ENCODE measurements around the gene CBX1. TPM values are rescaled to one million over a fixed set of nuclear protein-coding genes. Genes with fewer than 3 reads are reported as not detected.

CBX1 gene
- total and polyA plus RNA-seq, 10 of the 15 experiments (the other 5 are each of a cell fraction or from before 2014, with no cell fraction given) = 11.8 to 99.2 (median 43.5) TPM

DNA sequence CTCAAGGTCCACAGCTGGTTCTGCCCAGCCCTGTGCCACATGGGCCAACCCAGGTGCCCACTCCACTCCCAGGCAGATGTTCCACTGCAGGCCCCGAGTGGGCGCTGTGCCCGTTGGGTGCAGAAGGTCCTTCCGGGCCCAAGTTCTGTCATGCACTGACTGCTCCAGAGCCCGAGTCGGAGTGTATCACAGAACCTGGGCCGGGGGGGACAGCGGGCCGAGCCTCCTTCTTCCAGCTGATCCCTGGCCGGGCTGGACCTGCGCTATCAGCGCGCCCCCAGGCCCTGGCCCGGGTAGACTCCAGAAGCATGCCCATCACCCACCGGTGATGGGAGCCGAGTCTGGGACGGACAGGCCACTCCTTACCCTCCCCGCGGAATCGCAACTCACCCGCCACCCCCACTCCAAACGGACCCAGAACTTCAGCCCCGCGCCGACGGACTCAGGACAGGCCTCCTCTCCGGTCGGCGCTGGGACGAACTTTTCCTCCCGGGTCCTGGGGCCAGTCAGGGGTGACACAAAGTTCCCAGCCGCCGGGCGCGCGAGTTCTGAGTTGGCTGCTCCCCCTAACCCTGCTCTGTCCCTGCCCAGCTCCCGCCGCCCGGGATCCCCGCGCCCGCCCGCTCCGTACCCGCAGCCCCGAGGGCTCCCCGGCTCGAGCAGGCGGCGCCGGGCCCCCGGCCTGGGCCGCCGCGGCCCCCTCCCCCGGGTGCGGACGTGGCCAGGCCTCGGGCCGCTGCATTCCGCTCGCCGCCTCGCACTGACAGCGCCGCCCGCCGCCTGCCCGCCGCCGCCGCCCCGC, 64.0 kb downstream of the CBX1 start, which contains the start of gene COPZ2 (continued):
- TF ChIP-seq, protein P1, sequence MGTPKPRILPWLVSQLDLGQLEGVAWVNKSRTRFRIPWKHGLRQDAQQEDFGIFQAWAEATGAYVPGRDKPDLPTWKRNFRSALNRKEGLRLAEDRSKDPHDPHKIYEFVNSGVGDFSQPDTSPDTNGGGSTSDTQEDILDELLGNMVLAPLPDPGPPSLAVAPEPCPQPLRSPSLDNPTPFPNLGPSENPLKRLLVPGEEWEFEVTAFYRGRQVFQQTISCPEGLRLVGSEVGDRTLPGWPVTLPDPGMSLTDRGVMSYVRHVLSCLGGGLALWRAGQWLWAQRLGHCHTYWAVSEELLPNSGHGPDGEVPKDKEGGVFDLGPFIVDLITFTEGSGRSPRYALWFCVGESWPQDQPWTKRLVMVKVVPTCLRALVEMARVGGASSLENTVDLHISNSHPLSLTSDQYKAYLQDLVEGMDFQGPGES (IDR thresholded peaks at IDR 0.05) = no peak
- TF ChIP-seq SMAD5 (IDR thresholded peaks at IDR 0.05; ENCODE audit: low read depth) (no peak), SRF (IDR thresholded peaks at IDR 0.05; ENCODE audit: low read depth in 2 of 2, low read length in 2 of 2) (no peak), PAX8 (IDR thresholded peaks at IDR 0.05) (no peak), BHLHE40 (IDR thresholded peaks at IDR 0.05; ENCODE audit: borderline replicate concordance in 1 of 2, low read depth in 2 of 2, low read length in 1 of 2) (0 out of 4 replicates have a peak, but pooled peaks of 1 of the 2 experiments have one; percentile 5), BRCA1 (IDR thresholded peaks at IDR 0.05; ENCODE audit: low read depth, low read length) (0 out of 2 replicates have a peak, but pooled peaks have one; percentile 11), FOS (IDR thresholded peaks at IDR 0.05; ENCODE audit: borderline replicate concordance, extremely low read depth, insufficient read length) (no peak), CHD2 (IDR thresholded peaks at IDR 0.05; ENCODE audit: borderline replicate concordance, low read depth, low read length) (peak; percentile 33; the same call in 1 of the 2 replicates), KDM1A (IDR thresholded peaks at IDR 0.05; ENCODE audit: borderline replicate concordance) (no peak), SIN3A (IDR thresholded peaks at IDR 0.05; ENCODE audit: low read depth, low read length) (peak; percentile 45; the same call in 1 of the 2 replicates), WRNIP1 (IDR thresholded peaks at IDR 0.05; ENCODE audit: borderline replicate concordance, low read depth, low read length) (no peak), TCF12 (IDR thresholded peaks at IDR 0.05; ENCODE audit: low read depth, low read length) (peak; percentile 32; the same call in 1 of the 2 replicates), HDAC2 (IDR thresholded peaks at IDR 0.05) (no peak), IKZF2 (IDR thresholded peaks at IDR 0.05) (0 out of 4 replicates have a peak, but pooled peaks of 1 of the 2 experiments have one; percentile 11), JUND (IDR thresholded peaks at IDR 0.05; ENCODE audit: low read depth, low read length) (no peak), EZH2 (IDR thresholded peaks at IDR 0.05; ENCODE audit: borderline replicate concordance, control insufficient read depth, low read depth, low read length) (no peak), DPF2 (IDR thresholded peaks at IDR 0.05) (0 out of 2 replicates have a peak, but pooled peaks have one; percentile 64), HCFC1 (IDR thresholded peaks at IDR 0.05; ENCODE audit: low read length) (no peak; the same call in 1 of the 2 replicates), ZNF687 (IDR thresholded peaks at IDR 0.05) (no peak), MLLT1 (IDR thresholded peaks at IDR 0.05) (peak; percentile 47; the same call in 1 of the 2 replicates), POLR2AphosphoS2 (IDR thresholded peaks at IDR 0.05; ENCODE audit: low read depth, low read length) (no peak), BACH1 (IDR thresholded peaks at IDR 0.05; ENCODE audit: borderline replicate concordance) (0 out of 2 replicates have a peak, but pooled peaks have one; percentile 21)
- TF ChIP-seq, protein P2, sequence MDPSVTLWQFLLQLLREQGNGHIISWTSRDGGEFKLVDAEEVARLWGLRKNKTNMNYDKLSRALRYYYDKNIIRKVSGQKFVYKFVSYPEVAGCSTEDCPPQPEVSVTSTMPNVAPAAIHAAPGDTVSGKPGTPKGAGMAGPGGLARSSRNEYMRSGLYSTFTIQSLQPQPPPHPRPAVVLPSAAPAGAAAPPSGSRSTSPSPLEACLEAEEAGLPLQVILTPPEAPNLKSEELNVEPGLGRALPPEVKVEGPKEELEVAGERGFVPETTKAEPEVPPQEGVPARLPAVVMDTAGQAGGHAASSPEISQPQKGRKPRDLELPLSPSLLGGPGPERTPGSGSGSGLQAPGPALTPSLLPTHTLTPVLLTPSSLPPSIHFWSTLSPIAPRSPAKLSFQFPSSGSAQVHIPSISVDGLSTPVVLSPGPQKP (IDR thresholded peaks at IDR 0.05; ENCODE audit: low read depth, low read length) = 0 out of 2 replicates have a peak, but pooled peaks have one; percentile 19
